Coronary artery (tissue), 2 donors: ENCODE measurements around the gene TTC33.
"Not testable (repeated sequence)": the region's sequence is repeated elsewhere in the genome, so short reads cannot be mapped to it uniquely, and the experiment has no call there.

Source experiments
- DNase-seq: peaks from one replicate; pipeline ENCODE4 v3.0.0-alpha.2; 2017; ENCODE audit warnings: low spot score
- H3K27ac ChIP-seq, 2 donors: fragments of 200-600 bp; sonication (generic); one replicate each; pipeline ENCODE4 v1.5.1; 2016 to 2019
- H3K4me3 ChIP-seq: fragments of 200-600 bp; sonication (generic); 2 replicates; pipeline ENCODE4 v1.5.1; 2016; ENCODE audit warnings: mild to moderate bottlenecking, moderate library complexity
- CTCF ChIP-seq: fragments of 200-600 bp; sonication (generic); IDR thresholded peaks from one replicate; pipeline ENCODE4 v1.5.1; 2019; ENCODE audit warnings: antibody characterized with exemption

Gene TTC33

GRCh38 chr5:40797273-40798011 is 41.7 kb upstream of the TTC33 start:
- Histone ChIP-seq H3K27ac (peak overlapping the region; percentile 93 to 98), H3K4me3 (peak overlapping the region; percentile 99)
- DNase-seq: peak; percentile 79
- TF ChIP-seq CTCF: no peak

GRCh38 chr5:40796487-40796889 is 40.7 kb upstream of the TTC33 start:
- peak overlapping the region; percentile 8 to 26 for H3K27ac ChIP-seq
- H3K4me3 ChIP-seq: peak overlapping the region; percentile 99
- no peak for TF ChIP-seq CTCF
- DNase-seq: no peak

GRCh38 chr5:40794877-40795276 is 39.1 kb upstream of the TTC33 start:
- not testable (repeated sequence) for H3K27ac ChIP-seq, H3K4me3 ChIP-seq

GRCh38 chr5:40794340-40794739 is 38.6 kb upstream of the TTC33 start:
- H3K27ac ChIP-seq, DNase-seq, H3K4me3 ChIP-seq: not testable (repeated sequence)

More at GRCh38 chr5:40794877-40795276, 39.1 kb upstream of the TTC33 start:
- not testable (repeated sequence) for DNase-seq

- not testable (repeated sequence) for DNase-seq, H3K27ac ChIP-seq, H3K4me3 ChIP-seq
Measured at GRCh38 chr5:40792691-40793090, 36.9 kb upstream of the TTC33 start.

GRCh38 chr5:40791715-40792139 is 36.0 kb upstream of the TTC33 start:
- no peak for DNase-seq
- no peak for TF ChIP-seq CTCF
- H3K27ac ChIP-seq: no peak overlapping the region
- no peak overlapping the region for H3K4me3 ChIP-seq

- no peak for TF ChIP-seq CTCF
- Histone ChIP-seq H3K4me3 (no peak overlapping the region), H3K27ac (no peak overlapping the region)
- no peak for DNase-seq
Measured at GRCh38 chr5:40790947-40791593, 35.3 kb upstream of the TTC33 start.

GRCh38 chr5:40788941-40789340 is 33.2 kb upstream of the TTC33 start:
- H3K4me3 ChIP-seq, DNase-seq: not testable (repeated sequence)

GRCh38 chr5:40787986-40788385 is 32.2 kb upstream of the TTC33 start:
- no peak overlapping the region for H3K27ac ChIP-seq
- TF ChIP-seq CTCF: no peak
- H3K4me3 ChIP-seq: no peak overlapping the region
- no peak for DNase-seq

More at GRCh38 chr5:40788941-40789340, 33.2 kb upstream of the TTC33 start:
- not testable (repeated sequence) for H3K27ac ChIP-seq

GRCh38 chr5:40786664-40787063 is 30.9 kb upstream of the TTC33 start:
- not testable (repeated sequence) for H3K4me3 ChIP-seq, DNase-seq

More at GRCh38 chr5:40786664-40787063, 30.9 kb upstream of the TTC33 start:
- H3K27ac ChIP-seq: not testable (repeated sequence)
